K562 (cell line): ENCODE data around the gene HSD11B2. TPM values are rescaled to one million over a fixed set of nuclear protein-coding genes. Genes with fewer than 3 reads are reported as not detected.

Source experiments
- ARID4B ChIP-seq: sonication (generic); formaldehyde crosslinking; IDR thresholded peaks from 2 replicates; pipeline ENCODE4 v1.8.0; 2022; ENCODE audit warnings: mild to moderate bottlenecking, missing genetic modification reagents
- CEBPZ ChIP-seq: fragments of 150-350 bp; IDR thresholded peaks from 2 replicates; pipeline ENCODE4 v1.6.1; 2014; ENCODE audit warnings: low read depth, mild to moderate bottlenecking, low read length, borderline replicate concordance
- CTCF ChIP-seq, 3 experiments: IDR thresholded peaks in 2 of 3; conservative IDR thresholded peaks in 1 of 3; 2 replicates each; pipeline ENCODE4 v1.5.1; 2011 to 2012; ENCODE audit warnings: low read length in 3 of 3, mild to moderate bottlenecking in 3 of 3, control low read depth in 2 of 3, improper control_type of control experiment in 1 of 3, inconsistent platforms in 1 of 3, low read depth in 1 of 3, mixed read lengths in 1 of 3, moderate library complexity in 1 of 3; ENCODE audit not compliant: insufficient read depth in 2 of 3
- ELK1 ChIP-seq: sonication (generic); formaldehyde crosslinking; IDR thresholded peaks from 2 replicates; pipeline ENCODE4 v1.8.1; 2022; ENCODE audit warnings: missing genetic modification reagents
- EP300 ChIP-seq: IDR thresholded peaks from 2 replicates; pipeline ENCODE4 v1.6.1; 2012; ENCODE audit warnings: low read length, improper control_type of control experiment
- GABPA ChIP-seq: fragments of 200-800 bp; sonication (Bioruptor generic); conservative IDR thresholded peaks from 2 replicates; pipeline ENCODE4 v1.6.1; 2016; ENCODE audit warnings: low read depth, missing genetic modification characterization, missing compliant biosample characterization
- KAT8 ChIP-seq: fragments of 450-650 bp; IDR thresholded peaks from 2 replicates; pipeline ENCODE4 v1.6.1; 2016; ENCODE audit warnings: low read depth, mild to moderate bottlenecking
- MECOM ChIP-seq: fragments of 250-450 bp; sonication (Bioruptor Pico); IDR thresholded peaks from 2 replicates; pipeline ENCODE4 v1.8.0; 2022; ENCODE audit warnings: inconsistent platforms
- PPARD ChIP-seq: fragments of 250-450 bp; sonication (Bioruptor Pico); IDR thresholded peaks from 2 replicates; pipeline ENCODE4 v1.8.0; 2022; ENCODE audit warnings: inconsistent platforms, mild to moderate bottlenecking, moderate library complexity
- RCOR1 ChIP-seq, 2 experiments: IDR thresholded peaks; 2 replicates each; pipeline ENCODE4 v1.6.1; 2012; ENCODE audit warnings: low read depth in 2 of 2, low read length in 2 of 2, borderline replicate concordance in 1 of 2, improper control_type of control experiment in 1 of 2
- ZBTB49 ChIP-seq: sonication (generic); formaldehyde crosslinking; IDR thresholded peaks from 2 replicates; pipeline ENCODE4 v1.8.0; 2022; ENCODE audit warnings: missing genetic modification reagents, mild to moderate bottlenecking, borderline replicate concordance
- polyA plus RNA-seq, 8 experiments: library from polyadenylated mRNA; depleted of rRNA in 4 of 8; stranded (reverse) in 5 of 8; unstranded in 3 of 8; fragments of >200 nt; fragmentation: Nextera tagmentation in 2 of 8; fragmentation: Illumina TruSeq in 1 of 8; extraction: Ambion mirVana in 2 of 8; extraction: Trizol in 1 of 8; gene quantifications; 2 replicates each; pipeline versions ENCODE4 v1.2.1 to v1.2.3, GENCODE V29; 2011 to 2014; ENCODE audit warnings: inconsistent platforms in 1 of 8, missing spikeins in 1 of 8
- total RNA-seq, 7 experiments: library from RNA; depleted of rRNA in 6 of 7; stranded (reverse); fragments of >200 nt in 6 of 7; fragmentation: Illumina TruSeq in 2 of 7; extraction: Trizol in 2 of 7; gene quantifications; 2 replicates each; pipeline versions ENCODE4 v1.2.1 to v1.2.3, GENCODE V29; 2011 to 2021; ENCODE audit warnings: low replicate concordance in 1 of 7

The HSD11B2 gene
- total and polyA plus RNA-seq, 9 of the 15 experiments (the other 6 are each of a cell fraction or from before 2014, with no cell fraction given) = 0.08 to 2.0 (median 0.79) TPM

GRCh38 chr16:67458121-67458641 lies 27.3 kb downstream of the HSD11B2 start (continued):
- TF ChIP-seq ARID4B (CRISPR knock-in tag) = no peak
- no peak for TF ChIP-seq PPARD (CRISPR knock-in tag)
- no peak for TF ChIP-seq ELK1 (CRISPR knock-in tag)
- TF ChIP-seq KAT8 = no peak
- no peak for TF ChIP-seq RCOR1 (IDR thresholded peaks at IDR 0.05; ENCODE audit: borderline replicate concordance in 1 of 2, low read depth in 2 of 2, low read length in 2 of 2)
- no peak for TF ChIP-seq GABPA
- TF ChIP-seq EP300 = no peak
- TF ChIP-seq CEBPZ = no peak
- TF ChIP-seq ZBTB49 (CRISPR knock-in tag) = no peak
- no peak for TF ChIP-seq CTCF (IDR thresholded peaks at IDR 0.05 in 2 of 3, conservative IDR thresholded peaks at IDR 0.05 in 1 of 3; ENCODE audit: insufficient read depth in 2 of 3, low read depth in 1 of 3, low read length in 3 of 3)
- no peak for TF ChIP-seq MECOM (CRISPR knock-in tag)
